Mesothelial cell of epicardium (in vitro differentiated cells): Measurements from ENCODE around the gene MED13L. TPM values are rescaled to one million over a fixed set of nuclear protein-coding genes. Genes with fewer than 3 reads are reported as not detected.

Source experiments
- DNase-seq, 2 experiments: peaks; one replicate each; pipeline ENCODE4 v3.0.0; 2021; ENCODE audit warnings: low spot score in 2 of 2; ENCODE audit not compliant: unreplicated experiment in 2 of 2
- H3K27ac Mint-ChIP-seq: 2 replicates; pipeline ENCODE4 v1.8.0; 2021; ENCODE audit warnings: mixed read lengths
- H3K27me3 Mint-ChIP-seq: 2 replicates; pipeline ENCODE4 v1.8.0; 2021; ENCODE audit warnings: low read depth, mixed read lengths
- H3K36me3 Mint-ChIP-seq: 2 replicates; pipeline ENCODE4 v1.8.0; 2021; ENCODE audit warnings: mixed read lengths
- H3K4me1 Mint-ChIP-seq: 2 replicates; pipeline ENCODE4 v1.8.0; 2021; ENCODE audit warnings: mixed read lengths
- H3K4me3 Mint-ChIP-seq: 2 replicates; pipeline ENCODE4 v1.8.0; 2021; ENCODE audit warnings: mild to moderate bottlenecking, moderate library complexity, mixed read lengths
- H3K9me3 Mint-ChIP-seq: 2 replicates; pipeline ENCODE4 v1.8.0; 2021; ENCODE audit warnings: mixed read lengths
- CTCF ChIP-seq: fragments of 200-600 bp; sonication (generic); IDR thresholded peaks from one replicate; pipeline ENCODE4 v1.5.0; 2021; ENCODE audit warnings: antibody characterized with exemption; ENCODE audit not compliant: unreplicated experiment
- total RNA-seq: library from RNA; stranded (reverse); gene quantifications from 3 replicates; pipeline ENCODE4 v1.2.1, GENCODE V29; 2021

MED13L gene
- total RNA-seq, 1 donor from 2014 or later = 179 TPM

- Mint-ChIP-seq H3K4me3 (no peak overlapping the region), H3K27ac (no peak overlapping the region), H3K4me1 (peaks cover 17% of the 10 kb centered on the region), H3K36me3 (no peaks in the 10 kb centered on the region), H3K9me3 (no peaks in the 10 kb centered on the region), H3K27me3 (no peaks in the 10 kb centered on the region)
- DNase-seq = no peak
- TF ChIP-seq CTCF = no peak
Measured at GRCh38 chr12:116174006-116174405, 103.5 kb downstream of the MED13L start.

DNA sequence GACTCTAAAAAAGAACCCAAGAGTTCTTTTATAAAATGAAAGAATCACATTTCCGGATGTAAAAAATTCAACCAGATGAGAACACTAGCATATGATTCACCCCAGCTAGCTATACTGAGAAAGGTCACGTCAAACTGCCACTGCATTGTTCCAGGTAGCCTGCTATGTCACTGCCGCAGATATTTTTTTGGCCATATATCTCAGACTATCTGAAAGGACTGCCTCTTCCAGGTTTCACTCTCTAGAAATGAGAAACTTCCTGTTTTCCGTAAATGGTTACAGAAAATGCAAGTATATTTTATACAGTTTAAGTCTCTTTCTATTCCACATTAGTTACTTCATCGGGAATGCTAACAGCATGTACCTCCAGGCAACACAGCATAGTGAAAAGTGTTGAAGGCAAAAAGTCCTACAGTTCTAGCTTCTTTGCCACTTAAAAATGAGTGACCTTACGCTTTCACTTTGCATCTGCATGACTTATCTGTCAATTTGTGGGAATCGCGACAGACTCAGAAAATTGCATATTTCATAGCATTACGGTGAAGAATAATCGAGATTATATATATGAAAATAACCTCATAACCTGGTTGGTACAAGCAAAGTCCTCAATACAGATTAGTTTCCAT is 105.2 kb downstream of the MED13L start:
- TF ChIP-seq CTCF = no peak
- DNase-seq = no peak
- Mint-ChIP-seq H3K36me3 (no peaks in the 10 kb centered on the region), H3K4me3 (no peak overlapping the region), H3K4me1 (peaks cover 17% of the 10 kb centered on the region), H3K9me3 (no peaks in the 10 kb centered on the region), H3K27ac (no peak overlapping the region), H3K27me3 (no peaks in the 10 kb centered on the region)

DNA sequence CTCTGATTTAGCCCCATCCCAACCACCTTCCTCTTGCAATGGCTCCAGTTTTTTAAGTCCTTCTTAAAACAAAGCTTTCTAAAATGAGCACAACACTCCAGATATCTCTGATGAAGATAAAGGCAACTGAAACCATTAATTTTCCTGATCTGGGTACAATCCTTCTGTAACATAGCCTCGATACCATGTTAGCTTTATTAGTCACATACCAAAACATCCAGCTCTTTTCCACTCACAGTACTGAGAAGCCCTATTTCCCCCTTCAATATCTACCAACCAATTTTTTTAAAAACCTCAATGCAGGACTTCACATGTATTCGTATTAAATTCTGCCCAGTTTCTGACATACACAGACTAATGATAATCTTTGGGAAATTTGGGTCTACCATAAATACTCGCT is 105.9 kb downstream of the MED13L start:
- H3K4me3 Mint-ChIP-seq = no peak overlapping the region
- H3K36me3 Mint-ChIP-seq = no peaks in the 10 kb centered on the region
- peaks cover 17% of the 10 kb centered on the region for H3K4me1 Mint-ChIP-seq
- no peak for TF ChIP-seq CTCF
- no peak for DNase-seq
- peak overlapping the region; percentile 31 for H3K27ac Mint-ChIP-seq
- H3K9me3 Mint-ChIP-seq = no peaks in the 10 kb centered on the region
- H3K27me3 Mint-ChIP-seq = no peaks in the 10 kb centered on the region

GRCh38 chr12:116169071-116169470 is 108.4 kb downstream of the MED13L start:
- DNase-seq = no peak
- Mint-ChIP-seq H3K4me1 (peaks cover 32% of the 10 kb centered on the region), H3K27ac (no peak overlapping the region), H3K9me3 (no peaks in the 10 kb centered on the region), H3K4me3 (no peak overlapping the region), H3K36me3 (no peaks in the 10 kb centered on the region), H3K27me3 (no peaks in the 10 kb centered on the region)
- TF ChIP-seq CTCF = no peak

GRCh38 chr12:116166306-116166705 is 111.2 kb downstream of the MED13L start:
- no peaks in the 10 kb centered on the region for H3K36me3 Mint-ChIP-seq
- no peak for TF ChIP-seq CTCF
- no peak for DNase-seq
- no peak overlapping the region for H3K4me3 Mint-ChIP-seq
- no peaks in the 10 kb centered on the region for H3K9me3 Mint-ChIP-seq
- H3K27ac Mint-ChIP-seq = no peak overlapping the region
- H3K4me1 Mint-ChIP-seq = peaks cover 29% of the 10 kb centered on the region
- no peaks in the 10 kb centered on the region for H3K27me3 Mint-ChIP-seq

DNA sequence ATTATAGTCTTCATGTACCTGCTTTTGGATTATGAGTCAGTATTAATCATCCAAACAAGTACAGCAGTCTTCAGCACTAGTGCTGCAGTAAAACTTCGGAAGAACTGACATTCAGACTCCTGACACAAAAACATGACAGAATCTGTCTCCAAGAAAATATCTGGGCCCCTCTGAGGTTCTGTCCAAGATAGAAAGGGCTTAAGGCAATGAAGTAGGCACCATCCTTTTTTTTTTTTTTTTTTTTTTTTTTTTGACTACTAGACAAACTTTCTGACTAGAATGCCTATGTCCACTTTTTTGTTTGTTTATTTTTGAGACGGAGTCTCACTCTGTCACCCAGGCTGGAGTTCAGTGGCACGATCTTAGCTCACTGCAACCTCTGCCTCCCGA is 112.5 kb downstream of the MED13L start:
- DNase-seq = no peak
- no peaks in the 10 kb centered on the region for H3K36me3 Mint-ChIP-seq
- H3K4me3 Mint-ChIP-seq = no peak overlapping the region
- no peaks in the 10 kb centered on the region for H3K27me3 Mint-ChIP-seq
- peak overlapping the region; percentile 31 for H3K27ac Mint-ChIP-seq
- no peaks in the 10 kb centered on the region for H3K9me3 Mint-ChIP-seq
- TF ChIP-seq CTCF = no peak
- H3K4me1 Mint-ChIP-seq = peaks cover 33% of the 10 kb centered on the region
